ENCODE data around the gene SYTL2. TPM values are rescaled to one million over a fixed set of nuclear protein-coding genes. Genes with fewer than 3 reads are reported as not detected.

The SYTL2 gene
- total and polyA plus RNA-seq, 4 donors: 2.6 to 27.4 (median 4.4) TPM

- Histone ChIP-seq H3K4me1 (ENCODE audit: control insufficient read depth in 4 of 4, insufficient read depth in 4 of 4, low read length in 3 of 4) (no peaks in the 10 kb centered on the region), H3K9ac (ENCODE audit: low read depth in 1 of 2, low read length in 2 of 2) (no peak overlapping the region), H3K36me3 (ENCODE audit: control insufficient read depth in 4 of 4, insufficient read depth in 3 of 4, low read depth in 1 of 4, low read length in 3 of 4) (no peaks in the 10 kb centered on the region), H3K4me3 (ENCODE audit: low read depth in 1 of 3, low read length in 3 of 3) (no peak overlapping the region), H3K27ac (ENCODE audit: low read depth in 1 of 2, low read length in 2 of 2) (no peak overlapping the region), H3K27me3 (ENCODE audit: control insufficient read depth in 4 of 4, insufficient read depth in 4 of 4, low read length in 3 of 4) (no peaks in the 10 kb centered on the region), H3K9me3 (ENCODE audit: control insufficient read depth in 4 of 4, low read length in 3 of 4) (no peaks in the 10 kb centered on the region)
- no peak for DNase-seq (ENCODE audit: low spot score)
- WGBS: 82% methylated on average over 5 of the region's 5 CpGs
- no peak for TF ChIP-seq CTCF (IDR thresholded peaks at IDR 0.05; ENCODE audit: low read depth, low read length, missing input control)
Measured at GRCh38 chr11:85723088-85723487, 87.9 kb downstream of the SYTL2 start.

GRCh38 chr11:85721191-85721590 lies 89.8 kb downstream of the SYTL2 start:
- DNase-seq (ENCODE audit: low spot score): no peak
- H3K36me3 ChIP-seq (ENCODE audit: control insufficient read depth in 4 of 4, insufficient read depth in 3 of 4, low read depth in 1 of 4, low read length in 3 of 4): no peaks in the 10 kb centered on the region
- no peak for TF ChIP-seq TAF1 (conservative IDR thresholded peaks at IDR 0.05)
- no peak for TF ChIP-seq HNF4G (IDR thresholded peaks at IDR 0.05)
- TF ChIP-seq SP1 (IDR thresholded peaks at IDR 0.05): no peak
- no peak for TF ChIP-seq FOXA1 (IDR thresholded peaks at IDR 0.05)
- TF ChIP-seq YY1 (IDR thresholded peaks at IDR 0.05): no peak
- TF ChIP-seq CTCF (IDR thresholded peaks at IDR 0.05; ENCODE audit: low read depth, low read length, missing input control): no peak
- TF ChIP-seq FOXA2 (IDR thresholded peaks at IDR 0.05): no peak
- no peak for TF ChIP-seq RXRA (IDR thresholded peaks at IDR 0.05)
- no peak overlapping the region for H3K27ac ChIP-seq (ENCODE audit: low read depth in 1 of 2, low read length in 2 of 2)
- no peaks in the 10 kb centered on the region for H3K9me3 ChIP-seq (ENCODE audit: control insufficient read depth in 4 of 4, low read length in 3 of 4)
- no peaks in the 10 kb centered on the region for H3K4me1 ChIP-seq (ENCODE audit: control insufficient read depth in 4 of 4, insufficient read depth in 4 of 4, low read length in 3 of 4)
- no peak overlapping the region for H3K4me3 ChIP-seq (ENCODE audit: low read depth in 1 of 3, low read length in 3 of 3)
- no peaks in the 10 kb centered on the region for H3K27me3 ChIP-seq (ENCODE audit: control insufficient read depth in 4 of 4, insufficient read depth in 4 of 4, low read length in 3 of 4)
- no peak overlapping the region for H3K9ac ChIP-seq (ENCODE audit: low read depth in 1 of 2, low read length in 2 of 2)
- WGBS: 93% methylated on average over 3 of the region's 3 CpGs

GRCh38 chr11:85718991-85719807 lies 91.7 kb downstream of the SYTL2 start:
- Histone ChIP-seq H3K4me3 (ENCODE audit: low read depth in 1 of 3, low read length in 3 of 3) (no peak overlapping the region), H3K9ac (ENCODE audit: low read depth in 1 of 2, low read length in 2 of 2) (no peak overlapping the region), H3K27me3 (ENCODE audit: control insufficient read depth in 4 of 4, insufficient read depth in 4 of 4, low read length in 3 of 4) (no peaks in the 10 kb centered on the region), H3K36me3 (ENCODE audit: control insufficient read depth in 4 of 4, insufficient read depth in 3 of 4, low read depth in 1 of 4, low read length in 3 of 4) (no peaks in the 10 kb centered on the region), H3K9me3 (ENCODE audit: control insufficient read depth in 4 of 4, low read length in 3 of 4) (no peaks in the 10 kb centered on the region), H3K27ac (ENCODE audit: low read depth in 1 of 2, low read length in 2 of 2) (peak overlapping the region in 1 of 2 donors; percentile 43), H3K4me1 (ENCODE audit: control insufficient read depth in 4 of 4, insufficient read depth in 4 of 4, low read length in 3 of 4) (no peaks in the 10 kb centered on the region)
- DNase-seq (ENCODE audit: low spot score): no peak
- WGBS: 51% methylated on average over 10 of the region's 10 CpGs
- TF ChIP-seq YY1 (IDR thresholded peaks at IDR 0.05) (no peak), FOXA1 (IDR thresholded peaks at IDR 0.05) (no peak), JUND (IDR thresholded peaks at IDR 0.05) (peak in 1 of 2 donors; percentile 65), FOXA2 (IDR thresholded peaks at IDR 0.05) (no peak), RXRA (IDR thresholded peaks at IDR 0.05) (peak in 1 of 2 donors; percentile 22), RAD21 (IDR thresholded peaks at IDR 0.05) (no peak), GABPA (IDR thresholded peaks at IDR 0.05 in 1 of 2, conservative IDR thresholded peaks at IDR 0.05 in 1 of 2) (no peak), REST (IDR thresholded peaks at IDR 0.05) (no peak), MAX (IDR thresholded peaks at IDR 0.05) (no peak), CTCF (IDR thresholded peaks at IDR 0.05; ENCODE audit: low read depth, low read length, missing input control) (no peak), HNF4A (conservative IDR thresholded peaks at IDR 0.05) (no peak), ATF3 (IDR thresholded peaks at IDR 0.05) (no peak), EGR1 (IDR thresholded peaks at IDR 0.05; ENCODE audit: low read depth in 2 of 2) (no peak), HNF4G (IDR thresholded peaks at IDR 0.05) (no peak)

Data from liver (tissue), 9 donors.